HEK293 (cell line): ENCODE measurements around the gene NEK10.

ENCODE experiments used
- CTCF ChIA-PET: fragments of 350-600 bp; formaldehyde crosslinking; extraction: SDS; loops from one replicate; lab custom pipeline; 2021; ENCODE audit warnings: antibody characterized with exemption; lab: Yijun Ruan, JAX
- POLR2A ChIA-PET: fragments of 300-600 bp; formaldehyde crosslinking; extraction: SDS; loops from one replicate; lab custom pipeline; 2020; ENCODE audit warnings: antibody characterized with exemption, inconsistent platforms; lab: Yijun Ruan, JAX
- H3K27ac ChIP-seq: fragments of 200-500 bp; sonication (Bioruptor generic); 2 replicates; pipeline ENCODE4 v1.5.1; 2014; ENCODE audit warnings: low read depth, low read length, control low read depth, inconsistent platforms; ENCODE audit errors: extremely low read depth
- H3K36me3 ChIP-seq, 2 experiments: fragments of 200-500 bp in 1 of 2; sonication (Bioruptor generic) in 1 of 2; 1 replicate in 1 of 2; 2 replicates in 1 of 2; pipeline ENCODE4 v1.5.1; 2014 to 2017; ENCODE audit warnings: inconsistent platforms in 2 of 2, low read length in 2 of 2; ENCODE audit not compliant: control insufficient read depth in 2 of 2, insufficient read depth in 1 of 2
- H3K4me1 ChIP-seq: fragments of 200-500 bp; sonication (Bioruptor generic); 2 replicates; pipeline ENCODE4 v1.5.1; 2014; ENCODE audit warnings: mild to moderate bottlenecking, low read length, inconsistent platforms; ENCODE audit not compliant: control insufficient read depth, insufficient read depth
- H3K4me3 ChIP-seq: 2 replicates; pipeline ENCODE4 v1.5.1; 2011; ENCODE audit warnings: low read depth, mild to moderate bottlenecking, control low read depth, low read length, moderate library complexity
- H3K9me3 ChIP-seq: fragments of 200-500 bp; sonication (Bioruptor generic); 2 replicates; pipeline ENCODE4 v1.5.1; 2014; ENCODE audit warnings: low read depth, low read length, inconsistent platforms; ENCODE audit not compliant: control insufficient read depth, insufficient read depth
- HOXC10 ChIP-seq: sonication (generic); formaldehyde crosslinking; IDR thresholded peaks from 2 replicates; pipeline ENCODE4 v1.8.1; 2023; ENCODE audit warnings: mild to moderate bottlenecking, missing genetic modification reagents
- KLF16 ChIP-seq: fragments of 450-650 bp; formaldehyde crosslinking; IDR thresholded peaks from 2 replicates; pipeline ENCODE4 v1.5.1; 2017; ENCODE audit warnings: missing biosample characterization, missing genetic modification characterization
- KLF7 ChIP-seq: fragments of 450-650 bp; formaldehyde crosslinking; IDR thresholded peaks from 2 replicates; pipeline ENCODE4 v1.5.1; 2016; ENCODE audit warnings: missing biosample characterization, missing genetic modification characterization, borderline replicate concordance
- RBAK ChIP-seq: fragments of 450-650 bp; formaldehyde crosslinking; IDR thresholded peaks from 2 replicates; pipeline ENCODE4 v1.5.1; 2016; ENCODE audit warnings: missing biosample characterization, missing genetic modification characterization
- SP7 ChIP-seq: fragments of 450-650 bp; formaldehyde crosslinking; IDR thresholded peaks from 2 replicates; pipeline ENCODE4 v1.5.1; 2016; ENCODE audit warnings: missing biosample characterization, missing genetic modification characterization
- ZBTB49 ChIP-seq: fragments of 450-650 bp; formaldehyde crosslinking; IDR thresholded peaks from 2 replicates; pipeline ENCODE4 v1.5.1; 2016; ENCODE audit warnings: missing biosample characterization, missing genetic modification characterization, low read depth
- ZNF146 ChIP-seq: fragments of 450-650 bp; formaldehyde crosslinking; IDR thresholded peaks from 2 replicates; pipeline ENCODE4 v1.5.1; 2016; ENCODE audit warnings: missing biosample characterization, missing genetic modification characterization
- ZNF266 ChIP-seq: fragments of 450-650 bp; formaldehyde crosslinking; IDR thresholded peaks from 2 replicates; pipeline ENCODE4 v1.5.1; 2016; ENCODE audit warnings: missing biosample characterization, missing genetic modification characterization, low read depth
- ZNF335 ChIP-seq: fragments of 450-650 bp; formaldehyde crosslinking; conservative IDR thresholded peaks from 2 replicates; pipeline ENCODE4 v1.5.1; 2016; ENCODE audit warnings: missing biosample characterization, missing genetic modification characterization
- ZNF362 ChIP-seq: fragments of 450-650 bp; formaldehyde crosslinking; IDR thresholded peaks from 2 replicates; pipeline ENCODE4 v1.5.1; 2016; ENCODE audit warnings: missing biosample characterization, missing genetic modification characterization
- ZNF416 ChIP-seq: fragments of 450-650 bp; formaldehyde crosslinking; IDR thresholded peaks from 2 replicates; pipeline ENCODE4 v1.5.1; 2016; ENCODE audit warnings: missing biosample characterization, missing genetic modification characterization
- ZNF529 ChIP-seq: fragments of 450-650 bp; formaldehyde crosslinking; IDR thresholded peaks from 2 replicates; pipeline ENCODE4 v1.5.1; 2017; ENCODE audit warnings: missing genetic modification characterization, missing biosample characterization; ENCODE audit not compliant: insufficient replicate concordance
- ZNF658 ChIP-seq: fragments of 450-650 bp; formaldehyde crosslinking; IDR thresholded peaks from 2 replicates; pipeline ENCODE4; 2016; ENCODE audit warnings: missing biosample characterization, missing genetic modification characterization
- ZNF670 ChIP-seq: fragments of 450-650 bp; formaldehyde crosslinking; IDR thresholded peaks from 2 replicates; pipeline ENCODE4 v1.5.1; 2016; ENCODE audit warnings: missing biosample characterization, missing genetic modification characterization, low read depth
- ZXDB ChIP-seq: fragments of 450-650 bp; formaldehyde crosslinking; IDR thresholded peaks from 2 replicates; pipeline ENCODE4 v1.5.1; 2016; ENCODE audit warnings: missing biosample characterization, missing genetic modification characterization

The NEK10 gene

GRCh38 chr3:27105904-27106303 is 263.3 kb downstream of the NEK10 start:
- Histone ChIP-seq H3K4me3 (no peak overlapping the region), H3K4me1 (no peaks in the 10 kb centered on the region), H3K27ac (no peak overlapping the region), H3K36me3 (no peaks in the 10 kb centered on the region), H3K9me3 (no peaks in the 10 kb centered on the region)
- CTCF ChIA-PET: interaction anchor here (0.8 kb wide), 1 partner anchor 11 kb away, joined by 3 read pairs; no protein-coding TSS in a partner anchor
- POLR2A ChIA-PET: no interaction called here
- TF ChIP-seq ZNF658 (tag by site-specific recombination): no peak
- TF ChIP-seq ZNF416 (tag by site-specific recombination): no peak
- TF ChIP-seq KLF7: no peak
- TF ChIP-seq ZXDB (tag by site-specific recombination): no peak
- TF ChIP-seq ZNF529 (tag by site-specific recombination): no peak
- no peak for TF ChIP-seq ZNF335 (tag by site-specific recombination)

GRCh38 chr3:27097182-27097581 is 272.0 kb downstream of the NEK10 start:
- Histone ChIP-seq H3K4me1 (no peaks in the 10 kb centered on the region), H3K9me3 (no peaks in the 10 kb centered on the region), H3K4me3 (no peak overlapping the region), H3K27ac (no peak overlapping the region), H3K36me3 (no peaks in the 10 kb centered on the region)
- ChIA-PET CTCF (no interaction called here), POLR2A (no interaction called here)
- no peak for TF ChIP-seq RBAK (tag by site-specific recombination)
- no peak for TF ChIP-seq SP7
- no peak for TF ChIP-seq ZNF362 (tag by site-specific recombination)
- no peak for TF ChIP-seq ZNF146
- TF ChIP-seq HOXC10 (CRISPR knock-in tag): no peak

- Histone ChIP-seq H3K36me3 (no peaks in the 10 kb centered on the region), H3K27ac (no peak overlapping the region), H3K9me3 (no peaks in the 10 kb centered on the region), H3K4me1 (no peaks in the 10 kb centered on the region), H3K4me3 (no peak overlapping the region)
- CTCF ChIA-PET: no interaction called here
- TF ChIP-seq ZNF266 (tag by site-specific recombination): no peak
- POLR2A ChIA-PET: no interaction called here
Observed at GRCh38 chr3:27095553-27096222, 273.5 kb downstream of the NEK10 start.

- ChIA-PET CTCF (no interaction called here), POLR2A (no interaction called here)
- no peak for TF ChIP-seq KLF16
- no peak for TF ChIP-seq ZBTB49 (tag by site-specific recombination)
- TF ChIP-seq ZNF670: no peak
- no peaks in the 10 kb centered on the region for H3K36me3 ChIP-seq
- no peaks in the 10 kb centered on the region for H3K4me1 ChIP-seq
- no peak overlapping the region for H3K4me3 ChIP-seq
- no peak overlapping the region for H3K27ac ChIP-seq
- no peaks in the 10 kb centered on the region for H3K9me3 ChIP-seq
Observed at GRCh38 chr3:27094721-27095120, 274.5 kb downstream of the NEK10 start.
